ENCODE results near the gene RELN.

Gene RELN

DNA sequence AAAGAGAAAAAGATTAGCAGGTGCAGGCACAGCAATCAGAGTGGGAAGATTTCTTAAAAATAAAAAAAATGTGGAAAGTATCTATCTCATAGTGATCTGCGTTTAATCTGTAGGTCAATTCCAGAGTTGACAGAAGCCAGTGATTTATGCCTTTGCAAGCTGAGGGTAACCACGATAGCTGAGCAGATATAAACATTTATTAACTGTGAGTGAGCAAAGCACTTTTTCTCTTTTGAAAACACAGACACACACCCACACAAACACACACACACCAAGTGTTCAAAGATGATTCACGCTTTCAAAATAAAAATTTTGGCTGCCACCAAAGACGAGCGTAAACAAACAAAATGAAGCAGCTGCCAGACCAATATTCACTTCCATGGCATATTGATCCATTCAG is 300.2 kb downstream of the RELN start:
- DNase-seq (ENCODE audit: low read depth, low spot score), result no peak
- H3K4me1 ChIP-seq (ENCODE audit: control insufficient read depth, insufficient read depth, low read length), result no peaks in the 10 kb centered on the region
- no peak overlapping the region for H3K27ac ChIP-seq (ENCODE audit: low read length)
- no peaks in the 10 kb centered on the region for H3K27me3 ChIP-seq (ENCODE audit: control insufficient read depth, insufficient read depth, low read length)
- H3K36me3 ChIP-seq (ENCODE audit: control insufficient read depth, insufficient read depth, low read length), result no peaks in the 10 kb centered on the region
- H3K9me3 ChIP-seq (ENCODE audit: control insufficient read depth, insufficient read depth, low read length), result no peaks in the 10 kb centered on the region
- WGBS (ENCODE audit: insufficient coverage, insufficient read length), result no CpG with 5 or more reads among the region's 5 CpGs
- no peak overlapping the region for H3K4me3 ChIP-seq (ENCODE audit: low read length)

DNA sequence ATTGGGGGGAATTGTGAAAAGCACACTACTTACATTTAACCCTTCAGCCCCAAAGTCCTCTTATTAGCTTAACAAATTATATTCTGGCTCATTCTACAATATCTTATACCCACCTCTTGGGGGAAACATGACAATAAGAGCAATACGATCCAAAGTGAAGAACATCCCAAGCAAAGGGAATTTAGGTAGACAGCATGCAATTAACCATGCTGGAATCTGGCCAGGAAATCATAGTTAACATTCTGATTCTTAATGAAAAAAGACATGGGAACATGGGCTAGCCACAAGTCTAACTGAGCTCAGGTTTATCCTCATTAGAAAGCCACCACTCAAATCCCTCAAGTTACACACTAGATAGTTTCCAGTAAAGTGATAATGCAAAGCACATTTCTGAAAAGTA is 301.5 kb downstream of the RELN start:
- no peaks in the 10 kb centered on the region for H3K36me3 ChIP-seq (ENCODE audit: control insufficient read depth, insufficient read depth, low read length)
- no peak for DNase-seq (ENCODE audit: low read depth, low spot score)
- H3K4me3 ChIP-seq (ENCODE audit: low read length), result no peak overlapping the region
- H3K9me3 ChIP-seq (ENCODE audit: control insufficient read depth, insufficient read depth, low read length), result no peaks in the 10 kb centered on the region
- no peak overlapping the region for H3K27ac ChIP-seq (ENCODE audit: low read length)
- no peaks in the 10 kb centered on the region for H3K4me1 ChIP-seq (ENCODE audit: control insufficient read depth, insufficient read depth, low read length)
- no peaks in the 10 kb centered on the region for H3K27me3 ChIP-seq (ENCODE audit: control insufficient read depth, insufficient read depth, low read length)
- no CpG with 5 or more reads among the region's 1 CpG for WGBS (ENCODE audit: insufficient coverage, insufficient read length)

DNA sequence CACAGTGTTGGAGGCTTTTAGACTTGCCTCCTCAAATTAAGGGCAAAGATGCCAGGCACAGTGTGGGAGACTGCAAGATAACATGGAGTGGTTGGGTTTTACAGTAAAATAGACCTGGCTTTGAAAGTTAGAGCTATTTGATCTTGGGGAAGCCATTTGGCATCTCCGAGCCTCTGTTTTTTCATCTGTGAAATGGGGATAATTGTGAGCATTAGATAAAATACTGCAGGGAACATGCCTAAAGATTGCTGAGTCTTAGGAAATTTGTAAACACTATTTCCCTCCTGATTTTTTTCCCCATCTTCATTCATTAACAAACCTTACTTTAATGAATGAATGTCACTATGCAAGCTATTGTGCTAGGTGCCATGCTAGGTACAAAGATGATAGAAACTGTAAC is 302.2 kb downstream of the RELN start:
- no CpG with 5 or more reads among the region's 1 CpG for WGBS (ENCODE audit: insufficient coverage, insufficient read length)
- no peaks in the 10 kb centered on the region for H3K27me3 ChIP-seq (ENCODE audit: control insufficient read depth, insufficient read depth, low read length)
- H3K27ac ChIP-seq (ENCODE audit: low read length), result no peak overlapping the region
- H3K9me3 ChIP-seq (ENCODE audit: control insufficient read depth, insufficient read depth, low read length), result no peaks in the 10 kb centered on the region
- H3K4me3 ChIP-seq (ENCODE audit: low read length), result no peak overlapping the region
- no peak for DNase-seq (ENCODE audit: low read depth, low spot score)
- no peaks in the 10 kb centered on the region for H3K4me1 ChIP-seq (ENCODE audit: control insufficient read depth, insufficient read depth, low read length)
- H3K36me3 ChIP-seq (ENCODE audit: control insufficient read depth, insufficient read depth, low read length), result no peaks in the 10 kb centered on the region

DNA sequence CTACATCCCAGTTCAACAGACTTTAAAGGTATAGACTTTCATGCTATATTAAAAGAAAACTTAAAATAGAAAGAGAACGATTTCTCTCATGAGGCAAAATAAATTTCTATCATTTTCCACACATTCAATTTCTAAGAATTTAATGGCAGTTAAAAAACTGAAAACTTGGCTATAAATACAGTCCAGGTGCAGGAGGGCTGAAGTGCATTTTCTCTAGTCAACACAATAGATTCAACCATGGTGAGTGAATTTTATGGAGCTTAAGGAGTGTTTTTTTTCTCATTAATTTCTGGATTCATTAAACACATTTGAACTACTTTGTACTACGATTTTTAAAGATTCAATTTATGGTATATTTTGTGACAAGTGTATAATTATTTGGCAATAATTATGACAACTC is 302.7 kb downstream of the RELN start:
- DNase-seq (ENCODE audit: low read depth, low spot score), result no peak
- no peaks in the 10 kb centered on the region for H3K36me3 ChIP-seq (ENCODE audit: control insufficient read depth, insufficient read depth, low read length)
- no peaks in the 10 kb centered on the region for H3K27me3 ChIP-seq (ENCODE audit: control insufficient read depth, insufficient read depth, low read length)
- H3K9me3 ChIP-seq (ENCODE audit: control insufficient read depth, insufficient read depth, low read length), result no peaks in the 10 kb centered on the region
- no CpG with 5 or more reads among the region's 2 CpGs for WGBS (ENCODE audit: insufficient coverage, insufficient read length)
- no peak overlapping the region for H3K4me3 ChIP-seq (ENCODE audit: low read length)
- H3K4me1 ChIP-seq (ENCODE audit: control insufficient read depth, insufficient read depth, low read length), result no peaks in the 10 kb centered on the region
- no peak overlapping the region for H3K27ac ChIP-seq (ENCODE audit: low read length)

DNA sequence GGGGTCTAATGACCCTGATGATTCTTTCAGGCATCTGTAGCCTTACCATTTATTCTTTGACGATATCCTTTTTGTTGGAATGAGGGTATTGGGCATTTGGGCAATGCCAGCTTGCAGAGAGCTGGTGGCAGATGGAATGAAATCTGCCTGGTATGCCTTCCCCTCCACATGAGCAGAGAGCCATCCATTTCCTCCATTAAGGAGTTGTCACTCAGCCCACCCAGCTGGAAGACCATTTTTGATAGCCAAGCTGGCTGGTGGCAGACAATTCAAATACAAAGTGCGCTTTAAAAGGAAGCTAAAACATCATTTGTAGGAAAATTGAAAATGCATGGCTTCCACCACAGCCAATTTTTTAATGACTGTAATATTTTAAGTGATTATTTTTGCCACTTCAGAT is 303.4 kb downstream of the RELN start:
- Histone ChIP-seq H3K9me3 (ENCODE audit: control insufficient read depth, insufficient read depth, low read length) (no peaks in the 10 kb centered on the region), H3K4me3 (ENCODE audit: low read length) (no peak overlapping the region), H3K27ac (ENCODE audit: low read length) (no peak overlapping the region), H3K36me3 (ENCODE audit: control insufficient read depth, insufficient read depth, low read length) (no peaks in the 10 kb centered on the region), H3K4me1 (ENCODE audit: control insufficient read depth, insufficient read depth, low read length) (no peaks in the 10 kb centered on the region), H3K27me3 (ENCODE audit: control insufficient read depth, insufficient read depth, low read length) (no peaks in the 10 kb centered on the region)
- no peak for DNase-seq (ENCODE audit: low read depth, low spot score)
- WGBS (ENCODE audit: insufficient coverage, insufficient read length), result no CpG with 5 or more reads among the region's 2 CpGs

DNA sequence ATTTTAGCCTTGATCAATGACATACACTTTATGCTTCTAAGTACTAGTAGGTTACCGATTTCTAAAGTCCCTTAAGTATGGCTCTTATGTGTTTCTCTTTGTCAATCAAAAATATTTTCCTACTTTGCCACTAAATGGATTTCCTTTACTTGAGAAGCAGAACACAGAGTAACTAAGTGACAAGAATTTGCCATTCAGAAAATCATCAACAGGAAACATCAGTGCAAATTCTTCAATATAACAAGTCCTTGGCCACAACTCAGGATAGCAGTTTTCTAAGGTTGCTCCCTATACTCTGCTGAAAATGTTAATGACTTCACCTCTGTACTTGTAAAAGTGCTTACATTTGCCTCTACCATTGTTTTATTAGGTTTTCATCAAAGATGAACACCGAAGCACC is 303.8 kb downstream of the RELN start:
- no peak overlapping the region for H3K4me3 ChIP-seq (ENCODE audit: low read length)
- H3K9me3 ChIP-seq (ENCODE audit: control insufficient read depth, insufficient read depth, low read length), result no peaks in the 10 kb centered on the region
- no peak for DNase-seq (ENCODE audit: low read depth, low spot score)
- no peaks in the 10 kb centered on the region for H3K27me3 ChIP-seq (ENCODE audit: control insufficient read depth, insufficient read depth, low read length)
- no peaks in the 10 kb centered on the region for H3K36me3 ChIP-seq (ENCODE audit: control insufficient read depth, insufficient read depth, low read length)
- no peak overlapping the region for H3K27ac ChIP-seq (ENCODE audit: low read length)
- H3K4me1 ChIP-seq (ENCODE audit: control insufficient read depth, insufficient read depth, low read length), result no peaks in the 10 kb centered on the region
- WGBS (ENCODE audit: insufficient coverage, insufficient read length), result no CpG with 5 or more reads among the region's 2 CpGs

DNA sequence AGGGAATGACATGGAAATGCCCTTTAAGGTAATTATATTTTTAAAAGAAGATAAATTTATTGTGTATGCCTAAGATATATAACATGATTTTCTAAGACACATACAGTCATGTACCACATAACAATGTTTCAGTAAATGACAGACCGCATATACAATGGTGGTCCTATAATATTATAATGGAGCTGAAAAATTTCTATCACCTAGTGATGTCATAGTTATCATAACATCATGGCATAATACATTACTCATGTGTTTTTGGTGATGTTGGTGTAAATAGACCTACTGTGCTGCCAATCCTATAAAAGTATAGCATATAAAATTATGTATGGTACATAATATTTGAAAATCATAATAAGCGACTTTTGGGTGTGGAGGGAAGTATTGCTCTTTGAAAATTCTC is 306.1 kb downstream of the RELN start:
- no peaks in the 10 kb centered on the region for H3K27me3 ChIP-seq (ENCODE audit: control insufficient read depth, insufficient read depth, low read length)
- H3K36me3 ChIP-seq (ENCODE audit: control insufficient read depth, insufficient read depth, low read length), result no peaks in the 10 kb centered on the region
- DNase-seq (ENCODE audit: low read depth, low spot score), result no peak
- no CpG with 5 or more reads among the region's 2 CpGs for WGBS (ENCODE audit: insufficient coverage, insufficient read length)
- no peaks in the 10 kb centered on the region for H3K9me3 ChIP-seq (ENCODE audit: control insufficient read depth, insufficient read depth, low read length)
- no peak overlapping the region for H3K4me3 ChIP-seq (ENCODE audit: low read length)
- no peaks in the 10 kb centered on the region for H3K4me1 ChIP-seq (ENCODE audit: control insufficient read depth, insufficient read depth, low read length)
- H3K27ac ChIP-seq (ENCODE audit: low read length), result no peak overlapping the region

DNA sequence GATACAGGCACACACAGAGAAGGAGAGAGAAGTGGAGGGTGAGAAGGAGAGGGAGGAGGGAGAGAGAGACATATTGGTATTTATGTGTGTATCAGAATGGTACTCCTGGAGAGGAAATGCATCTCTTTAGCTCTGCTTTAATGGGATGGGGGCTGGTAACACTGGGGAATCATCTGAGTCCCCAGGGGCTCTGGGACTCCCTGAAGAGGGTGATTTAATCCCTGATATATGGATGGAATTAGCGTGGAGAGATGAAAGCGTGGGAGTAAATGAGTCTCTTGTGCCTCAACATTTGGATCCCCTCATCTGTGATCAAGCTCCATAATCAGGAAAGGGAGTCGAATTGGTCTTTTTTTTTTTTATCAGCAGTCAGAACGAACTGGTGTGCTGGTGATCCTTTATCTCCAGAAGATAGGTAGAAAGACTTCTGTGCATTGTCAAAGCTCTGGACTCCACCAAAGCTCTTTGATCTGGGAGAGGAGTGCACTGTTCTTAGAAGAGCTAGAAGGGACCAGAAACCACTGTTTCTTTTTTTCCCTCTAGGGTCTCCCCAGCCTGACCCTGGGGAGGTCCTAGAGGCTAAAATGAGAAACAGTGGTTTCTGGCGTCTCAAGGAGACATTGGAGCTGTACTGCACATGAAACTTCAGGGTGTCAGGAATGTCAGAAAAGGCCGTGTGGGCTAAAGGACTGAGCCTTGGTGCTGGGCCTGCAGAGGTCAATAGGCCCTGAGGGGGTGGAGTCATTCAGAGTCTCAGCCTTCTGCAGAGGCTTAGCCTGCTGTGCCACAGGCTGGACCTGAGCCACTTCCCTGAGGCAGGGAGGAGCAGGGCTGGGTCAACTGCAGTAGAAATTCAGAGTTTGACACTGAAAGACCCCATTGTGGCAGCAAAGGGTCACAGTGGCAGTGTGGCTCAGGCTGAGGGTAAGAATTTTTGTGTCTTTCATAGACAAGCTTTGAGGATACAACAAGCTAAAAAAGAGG is 309.0 kb downstream of the RELN start:
- DNase-seq (ENCODE audit: low read depth, low spot score), result no peak
- Histone ChIP-seq H3K4me1 (ENCODE audit: control insufficient read depth, insufficient read depth, low read length) (no peaks in the 10 kb centered on the region), H3K27ac (ENCODE audit: low read length) (no peak overlapping the region), H3K9me3 (ENCODE audit: control insufficient read depth, insufficient read depth, low read length) (no peaks in the 10 kb centered on the region), H3K36me3 (ENCODE audit: control insufficient read depth, insufficient read depth, low read length) (no peaks in the 10 kb centered on the region), H3K4me3 (ENCODE audit: low read length) (no peak overlapping the region), H3K27me3 (ENCODE audit: control insufficient read depth, insufficient read depth, low read length) (no peaks in the 10 kb centered on the region)
- WGBS (ENCODE audit: insufficient coverage, insufficient read length), result no CpG with 5 or more reads among the region's 6 CpGs

DNA sequence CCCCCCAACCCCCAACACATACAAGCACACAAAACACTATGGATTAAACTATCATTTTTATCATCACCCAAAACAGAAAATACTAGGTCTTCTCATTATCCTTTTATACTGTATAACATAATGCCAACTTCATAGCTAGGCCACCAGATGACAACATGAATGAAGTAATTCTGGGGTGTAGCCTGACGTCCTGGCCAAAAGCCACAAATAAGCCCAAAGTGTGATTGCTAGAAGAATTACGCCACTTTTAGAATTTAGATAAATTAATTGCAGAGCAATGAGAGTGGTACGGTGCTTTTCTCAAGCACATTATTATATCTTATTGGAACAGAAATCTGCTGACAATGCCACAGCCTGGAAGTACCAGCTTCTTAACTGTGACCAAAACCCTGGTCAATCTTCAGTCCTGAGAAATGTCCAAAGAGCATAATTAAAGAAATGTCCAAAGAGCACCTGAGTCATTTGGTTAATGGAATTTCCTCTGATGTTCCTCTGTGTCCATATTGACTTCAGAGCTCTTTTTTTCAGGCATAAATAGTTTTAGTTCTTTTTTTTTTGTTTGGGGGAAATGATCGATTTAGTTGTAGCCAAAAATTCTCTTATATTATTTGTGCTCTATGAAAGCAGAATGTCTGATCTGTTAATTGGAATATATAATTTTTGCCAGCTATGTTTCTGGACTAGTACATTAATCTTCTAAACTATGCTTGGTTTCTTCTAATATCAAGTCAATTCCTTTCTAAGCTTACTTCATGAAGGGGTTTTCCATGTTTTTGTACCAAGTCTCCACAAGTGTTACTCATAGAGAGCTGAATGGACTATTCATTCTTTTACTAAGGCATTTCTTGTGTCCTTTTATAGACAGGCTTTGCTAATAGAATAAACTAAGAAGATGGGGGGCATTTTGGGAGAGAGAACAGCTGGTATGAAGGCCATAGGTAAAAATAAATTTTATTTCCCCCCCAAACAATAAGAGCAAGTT is 310.0 kb downstream of the RELN start:
- H3K27ac ChIP-seq (ENCODE audit: low read length), result no peak overlapping the region

DNA sequence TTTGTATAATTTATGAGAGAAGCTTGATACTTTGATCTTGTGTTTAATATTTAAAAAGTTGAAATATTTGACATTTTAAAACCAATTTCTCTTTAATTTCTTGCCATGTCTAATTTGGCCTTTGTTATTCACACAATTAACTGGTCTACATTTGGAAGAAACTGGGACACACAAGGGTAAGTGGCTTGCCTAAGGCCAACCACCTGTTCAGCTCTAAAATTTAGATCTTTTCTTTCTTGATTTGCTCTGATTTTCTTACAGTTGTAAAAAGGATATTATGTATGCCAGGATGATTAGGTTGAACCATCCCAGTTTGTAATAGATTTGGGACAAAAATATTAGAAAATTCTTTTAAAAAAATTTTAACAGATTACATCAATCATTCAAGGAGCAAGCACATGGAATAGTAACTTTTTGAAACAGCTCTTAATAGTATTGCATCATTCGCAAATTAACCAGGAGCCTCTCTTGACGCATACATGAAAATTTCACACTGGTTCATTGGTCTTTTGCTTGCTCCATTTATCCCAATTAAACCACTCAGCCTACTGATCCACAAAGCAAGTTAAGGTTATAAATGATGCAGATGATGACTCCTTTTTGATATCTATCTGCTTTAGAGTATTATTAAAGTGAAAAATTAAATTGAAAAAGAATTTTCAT is 321.0 kb downstream of the RELN start:
- Histone ChIP-seq H3K4me1 (ENCODE audit: control insufficient read depth, insufficient read depth, low read length) (no peaks in the 10 kb centered on the region), H3K4me3 (ENCODE audit: low read length) (no peak overlapping the region), H3K9me3 (ENCODE audit: control insufficient read depth, insufficient read depth, low read length) (no peaks in the 10 kb centered on the region), H3K36me3 (ENCODE audit: control insufficient read depth, insufficient read depth, low read length) (no peaks in the 10 kb centered on the region), H3K27me3 (ENCODE audit: control insufficient read depth, insufficient read depth, low read length) (no peaks in the 10 kb centered on the region), H3K27ac (ENCODE audit: low read length) (no peak overlapping the region)
- WGBS (ENCODE audit: insufficient coverage, insufficient read length), result no CpG with 5 or more reads among the region's 2 CpGs
- DNase-seq (ENCODE audit: low read depth, low spot score), result no peak

More for the DNA sequence above, 310.0 kb downstream of the RELN start:
- Histone ChIP-seq H3K4me3 (ENCODE audit: low read length) (no peak overlapping the region), H3K27me3 (ENCODE audit: control insufficient read depth, insufficient read depth, low read length) (no peaks in the 10 kb centered on the region), H3K36me3 (ENCODE audit: control insufficient read depth, insufficient read depth, low read length) (no peaks in the 10 kb centered on the region), H3K9me3 (ENCODE audit: control insufficient read depth, insufficient read depth, low read length) (no peaks in the 10 kb centered on the region), H3K4me1 (ENCODE audit: control insufficient read depth, insufficient read depth, low read length) (no peaks in the 10 kb centered on the region)
- 100% methylated on average over 1 of the region's 4 CpGs for WGBS (ENCODE audit: insufficient coverage, insufficient read length)
- no peak for DNase-seq (ENCODE audit: low read depth, low spot score)
